BLaER1 treated with 17β-estradiol and CSF1 and Interleukin-3, amounts not matched to agents 10 nM and 100 nM (cell line): ENCODE results near the gene GPAT3.
"Not testable (repeated sequence)": the region's sequence is repeated elsewhere in the genome, so short reads cannot be mapped to it uniquely, and the experiment has no call there.

ENCODE experiments used
- H3K27ac ChIP-seq, 11 experiments: shearing (Covaris generic); formaldehyde crosslinking; 2 replicates each; pipeline ENCODE4 v1.8.1; 2022
- H3K27me3 ChIP-seq, 11 experiments: shearing (Covaris generic); formaldehyde crosslinking; 2 replicates each; pipeline ENCODE4 v1.8.1; 2022
- H3K36me3 ChIP-seq, 11 experiments: shearing (Covaris generic); formaldehyde crosslinking; 2 replicates each; pipeline ENCODE4 v1.8.1; 2022
- H3K4me1 ChIP-seq, 10 experiments: shearing (Covaris generic); formaldehyde crosslinking; 2 replicates each; pipeline ENCODE4 v1.8.1; 2022
- H3K4me2 ChIP-seq, 11 experiments: shearing (Covaris generic); formaldehyde crosslinking; 2 replicates each; pipeline ENCODE4 v1.8.1; 2022
- H3K4me3 ChIP-seq, 10 experiments: shearing (Covaris generic); formaldehyde crosslinking; 2 replicates each; pipeline ENCODE4 v1.8.1; 2022
- H3K9ac ChIP-seq, 11 experiments: shearing (Covaris generic); formaldehyde crosslinking; 2 replicates each; pipeline ENCODE4 v1.8.1; 2022
- H3K9me3 ChIP-seq, 11 experiments: shearing (Covaris generic); formaldehyde crosslinking; replicated peaks in 1 of 11; 2 replicates each; pipeline ENCODE4 v1.8.1; 2022
- H4K20me1 ChIP-seq, 11 experiments: shearing (Covaris generic); formaldehyde crosslinking; 2 replicates each; pipeline ENCODE4 v1.8.1; 2022
- Cebpa-rat ChIP-seq, 11 experiments: shearing (Covaris generic); IDR thresholded peaks; 2 replicates each; pipeline ENCODE4 v1.8.1; 2022

GPAT3 gene

DNA sequence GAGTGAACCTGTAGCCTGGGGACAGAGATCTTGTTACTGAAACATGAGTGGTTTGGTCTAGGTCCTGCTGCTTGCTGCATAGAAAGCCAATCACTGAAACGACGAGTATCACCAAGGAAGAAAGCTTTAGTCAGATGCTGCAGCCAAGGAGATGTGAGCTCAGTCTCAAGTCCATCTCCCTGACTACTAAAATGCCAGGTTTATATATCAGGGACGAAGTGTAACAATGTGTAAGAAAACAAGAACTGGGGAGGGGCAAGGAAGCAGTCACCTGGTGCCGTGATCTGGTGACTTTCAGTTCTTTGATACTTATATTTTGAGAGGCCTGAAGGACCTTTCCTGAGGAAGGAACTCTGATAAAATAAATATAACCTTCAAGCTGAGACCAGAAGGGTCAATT, 31.4 kb upstream of the GPAT3 start:
- no peak overlapping the region for H3K27ac ChIP-seq
- peaks cover 0 to 16% (median 0%) of the 10 kb centered on the region in 11 experiments; a peak in 2 of 22 replicates for H3K9me3 ChIP-seq
- peaks cover 0 to 11% (median 5%) of the 10 kb centered on the region in 10 experiments; a peak in 8 of 20 replicates for H3K4me1 ChIP-seq
- H3K36me3 ChIP-seq, result no peaks in the 10 kb centered on the region
- TF ChIP-seq Cebpa-rat (IDR thresholded peaks at IDR 0.05), result no peak
- no peak overlapping the region for H3K9ac ChIP-seq
- H3K4me3 ChIP-seq, result no peak overlapping the region
- H3K27me3 ChIP-seq, result no peaks in the 10 kb centered on the region
- H3K4me2 ChIP-seq, result peak overlapping the region in 3 of 11 experiments; percentile 3 to 8 (median 6); a peak in 1 of 22 replicates
- no peaks in the 10 kb centered on the region for H4K20me1 ChIP-seq

DNA sequence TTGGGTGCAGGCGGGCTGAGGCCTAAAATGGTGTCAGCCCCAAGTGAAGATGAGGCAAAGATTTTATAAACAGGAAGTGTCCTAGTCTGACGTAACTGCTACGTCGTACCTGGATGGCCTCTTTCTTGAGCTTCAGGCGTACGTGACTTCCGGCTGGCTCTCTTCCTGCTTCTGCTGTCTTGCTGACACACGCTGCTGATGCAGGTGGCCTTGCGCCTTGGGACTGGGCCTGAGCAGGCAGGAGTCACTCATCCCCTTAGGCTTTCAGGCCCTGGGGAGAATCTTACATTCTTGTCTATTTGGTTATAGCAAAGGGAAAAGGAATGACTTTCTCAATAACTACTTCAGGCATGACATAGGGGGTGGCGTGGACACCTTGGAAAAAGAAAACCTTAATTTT, 30.9 kb upstream of the GPAT3 start:
- Histone ChIP-seq H3K4me1 (peaks cover 0 to 11% (median 5%) of the 10 kb centered on the region in 10 experiments; a peak in 8 of 20 replicates), H3K9ac (no peak overlapping the region), H3K27me3 (no peaks in the 10 kb centered on the region), H3K4me2 (peak overlapping the region in 3 of 11 experiments; percentile 6 to 30 (median 8); a peak in 2 of 22 replicates), H3K36me3 (no peaks in the 10 kb centered on the region), H3K27ac (no peak overlapping the region), H3K9me3 (peaks cover 0 to 21% (median 0%) of the 10 kb centered on the region in 11 experiments; a peak in 3 of 22 replicates), H4K20me1 (no peaks in the 10 kb centered on the region), H3K4me3 (no peak overlapping the region)
- no peak for TF ChIP-seq Cebpa-rat (IDR thresholded peaks at IDR 0.05)

DNA sequence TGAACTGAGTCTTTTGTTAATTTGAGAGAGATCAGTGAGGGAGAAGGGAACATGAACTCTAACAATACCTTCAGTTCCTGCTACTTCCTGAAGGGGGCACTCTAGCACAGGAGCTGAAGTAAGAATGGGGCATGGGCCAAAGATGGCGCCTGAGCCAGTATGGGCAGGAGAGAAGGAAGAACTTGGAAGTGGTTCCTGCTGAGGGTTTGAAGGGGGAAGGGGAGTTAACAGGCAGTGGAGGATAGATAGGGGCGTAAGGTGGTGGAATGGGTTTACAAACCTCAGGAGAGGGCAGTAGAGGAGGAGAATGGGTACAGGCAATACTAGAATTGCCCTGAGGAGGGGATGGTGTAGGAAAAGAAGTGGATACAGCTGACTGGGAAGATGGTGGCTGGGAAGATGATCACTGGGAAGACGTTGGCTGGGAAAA, 26.7 kb upstream of the GPAT3 start:
- H3K4me3 ChIP-seq, H3K4me2 ChIP-seq, H3K27me3 ChIP-seq, H4K20me1 ChIP-seq, H3K4me1 ChIP-seq, H3K27ac ChIP-seq, H3K9ac ChIP-seq, H3K36me3 ChIP-seq: not testable (repeated sequence)
- H3K9me3 ChIP-seq, result peaks cover 0 to 22% (median 0%) of the 10 kb centered on the region in 11 experiments; a peak in 3 of 22 replicates

DNA sequence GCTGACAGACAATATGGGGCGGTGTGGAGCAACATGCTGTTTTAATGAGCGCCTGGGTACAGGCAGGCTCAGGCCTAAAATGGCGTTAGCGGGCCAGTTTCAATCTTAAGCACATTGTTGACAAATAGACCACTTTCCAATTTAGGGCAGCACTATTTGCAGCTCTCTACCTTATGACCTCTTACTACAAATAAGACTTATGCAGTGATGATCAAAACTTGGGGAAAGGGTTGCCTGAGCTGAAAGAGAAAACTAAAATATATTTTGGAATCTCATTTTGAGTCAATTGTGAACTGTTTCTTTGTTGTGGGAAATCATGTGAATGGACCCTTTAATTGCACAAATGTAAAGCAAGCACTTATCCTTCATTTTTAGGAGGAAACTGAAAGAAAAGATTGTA, 25.5 kb upstream of the GPAT3 start:
- Histone ChIP-seq H3K4me2 (no peak overlapping the region), H3K27me3 (no peaks in the 10 kb centered on the region), H3K9me3 (peaks cover 0 to 22% (median 0%) of the 10 kb centered on the region in 11 experiments; a peak in 3 of 22 replicates), H3K4me1 (no peaks in the 10 kb centered on the region), H3K36me3 (no peaks in the 10 kb centered on the region), H3K9ac (no peak overlapping the region), H4K20me1 (no peaks in the 10 kb centered on the region), H3K27ac (no peak overlapping the region), H3K4me3 (no peak overlapping the region)
- TF ChIP-seq Cebpa-rat (IDR thresholded peaks at IDR 0.05), result no peak

DNA sequence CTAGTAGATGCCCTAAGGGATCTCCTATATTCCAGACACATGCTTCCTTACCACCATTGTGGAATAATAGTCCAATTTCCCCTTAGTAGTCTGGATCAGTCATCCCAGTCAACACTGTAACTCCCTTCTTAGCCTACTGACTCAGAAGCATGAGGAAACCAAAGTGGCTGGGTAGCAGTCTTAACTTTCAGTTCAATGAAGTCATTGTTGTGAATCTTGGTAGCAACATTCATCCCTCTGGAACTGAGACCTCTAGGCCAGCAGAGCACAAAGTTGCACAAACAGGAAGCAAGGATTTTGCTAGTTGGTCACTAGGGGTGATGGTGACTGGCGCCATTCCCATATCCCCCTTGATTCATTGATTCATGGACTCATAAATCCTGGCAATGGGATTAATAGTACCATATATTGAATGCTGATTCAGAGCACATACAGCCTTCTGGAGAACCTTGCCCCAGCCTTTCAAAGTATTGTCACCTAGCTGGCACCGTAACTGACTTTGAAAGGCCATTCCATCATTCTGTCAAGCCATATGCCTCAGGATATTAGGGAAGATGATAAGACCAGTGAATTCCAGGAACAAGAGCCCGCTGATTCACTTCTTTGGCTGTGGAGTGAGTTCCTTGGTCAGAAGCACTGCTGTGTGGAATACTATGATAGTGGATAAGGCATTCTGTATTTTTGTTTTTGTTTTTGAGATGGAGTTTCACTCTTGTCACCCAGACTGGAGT, 19.7 kb upstream of the GPAT3 start:
- peaks cover 0 to 6% (median 0%) of the 10 kb centered on the region in 11 experiments; a peak in 2 of 22 replicates for H3K9me3 ChIP-seq
- H3K27ac ChIP-seq, result no peak overlapping the region
- no peak overlapping the region for H3K4me2 ChIP-seq
- H3K9ac ChIP-seq, result no peak overlapping the region
- H3K4me3 ChIP-seq, result no peak overlapping the region
- H3K27me3 ChIP-seq, result no peaks in the 10 kb centered on the region
- H3K36me3 ChIP-seq, result no peaks in the 10 kb centered on the region
- no peak for TF ChIP-seq Cebpa-rat (IDR thresholded peaks at IDR 0.05)
- no peaks in the 10 kb centered on the region for H4K20me1 ChIP-seq
- H3K4me1 ChIP-seq, result no peaks in the 10 kb centered on the region

DNA sequence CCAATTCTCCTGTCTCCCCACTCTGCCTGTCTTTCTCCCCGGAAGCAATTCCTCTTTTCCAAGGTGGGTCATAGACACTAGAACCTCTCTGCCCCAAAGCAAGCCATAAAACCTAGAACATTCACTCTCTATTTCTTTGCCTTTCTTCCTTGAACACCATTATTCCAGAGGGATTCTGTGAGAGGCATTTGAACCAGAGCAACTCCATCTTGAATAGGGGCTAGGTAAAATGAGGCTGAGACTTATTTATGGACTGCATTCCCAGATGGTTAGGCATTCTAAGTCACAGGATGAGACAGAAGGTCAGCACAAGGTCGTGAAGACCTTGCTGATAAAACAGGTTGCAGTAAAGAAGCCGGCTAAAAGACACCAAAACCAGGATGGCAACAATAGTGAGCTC, 13.7 kb upstream of the GPAT3 start:
- H3K27me3 ChIP-seq, result no peaks in the 10 kb centered on the region
- no peaks in the 10 kb centered on the region for H4K20me1 ChIP-seq
- no peak overlapping the region for H3K9ac ChIP-seq
- no peak overlapping the region for H3K4me2 ChIP-seq
- H3K27ac ChIP-seq, result no peak overlapping the region
- TF ChIP-seq Cebpa-rat (IDR thresholded peaks at IDR 0.05), result no peak
- H3K4me1 ChIP-seq, result no peaks in the 10 kb centered on the region
- no peaks in the 10 kb centered on the region; a peak in 1 of 22 replicates for H3K36me3 ChIP-seq
- no peak overlapping the region for H3K4me3 ChIP-seq
- peaks cover 14 to 31% (median 24%) of the 10 kb centered on the region in 11 experiments for H3K9me3 ChIP-seq

DNA sequence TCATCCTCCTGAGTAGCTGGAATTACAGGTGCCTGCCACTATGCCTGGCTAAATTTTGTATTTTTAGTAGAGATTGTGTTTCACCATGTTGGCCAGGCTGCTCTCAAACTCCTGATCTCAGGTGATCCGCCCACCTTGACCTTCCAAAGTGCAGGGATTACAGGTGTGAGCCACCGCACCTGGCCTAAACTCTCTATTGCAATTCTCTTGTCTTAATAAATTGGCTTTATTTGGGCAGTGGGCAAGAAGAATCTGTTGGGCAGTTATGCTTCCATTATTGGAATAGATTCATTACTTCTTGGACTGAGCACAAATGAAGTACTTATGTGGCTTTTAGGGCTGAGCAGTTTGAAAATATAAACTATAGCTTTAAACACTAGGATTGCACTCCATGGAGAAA, 8.2 kb upstream of the GPAT3 start:
- no peak for TF ChIP-seq Cebpa-rat (IDR thresholded peaks at IDR 0.05)
- H3K9me3 ChIP-seq, result peaks cover 18 to 43% (median 36%) of the 10 kb centered on the region in 11 experiments
- H3K4me3 ChIP-seq, result no peak overlapping the region
- no peaks in the 10 kb centered on the region for H3K4me1 ChIP-seq
- H3K4me2 ChIP-seq, result no peak overlapping the region
- no peak overlapping the region for H3K27ac ChIP-seq
- H3K9ac ChIP-seq, result no peak overlapping the region
- no peaks in the 10 kb centered on the region for H3K27me3 ChIP-seq
- no peaks in the 10 kb centered on the region for H4K20me1 ChIP-seq
- H3K36me3 ChIP-seq, result no peaks in the 10 kb centered on the region; a peak in 1 of 22 replicates

DNA sequence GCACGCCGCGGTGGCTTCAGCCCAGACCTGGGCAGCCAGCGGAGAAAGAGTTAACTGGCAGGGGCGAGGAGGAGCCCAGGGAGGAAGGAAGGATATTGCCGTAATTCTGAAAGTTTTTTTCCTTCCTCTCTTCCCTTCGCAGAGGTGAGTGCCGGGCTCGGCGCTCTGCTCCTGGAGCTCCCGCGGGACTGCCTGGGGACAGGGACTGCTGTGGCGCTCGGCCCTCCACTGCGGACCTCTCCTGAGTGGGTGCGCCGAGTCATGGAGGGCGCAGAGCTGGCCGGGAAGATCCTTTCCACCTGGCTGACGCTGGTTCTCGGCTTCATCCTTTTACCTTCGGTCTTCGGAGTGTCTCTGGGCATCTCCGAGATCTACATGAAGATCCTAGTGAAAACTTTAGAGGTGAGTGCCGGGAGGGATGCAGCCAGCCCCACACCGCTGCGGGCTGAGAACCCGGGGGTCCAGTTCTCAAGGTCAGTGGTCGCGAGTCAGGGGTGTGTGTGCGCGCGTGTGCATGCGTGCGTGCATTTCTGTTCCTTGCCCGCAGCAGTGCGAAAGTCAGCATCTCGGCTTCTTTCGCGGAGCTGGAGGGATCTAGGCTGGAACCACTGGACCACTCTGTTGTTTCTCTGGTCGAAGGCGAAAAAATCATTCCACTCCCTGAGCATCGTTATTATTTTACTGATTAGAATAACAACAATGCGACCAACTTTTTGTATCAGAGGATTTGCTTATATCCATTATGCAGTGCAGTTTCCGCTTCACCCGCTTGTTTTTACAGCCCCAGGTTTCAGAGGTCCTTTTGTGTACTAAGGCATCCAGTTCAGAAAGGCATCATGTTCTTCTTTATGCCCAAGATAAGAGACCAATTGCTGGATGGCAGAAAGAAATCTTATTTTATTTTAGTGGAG, 709 bp downstream of the GPAT3 start:
- peak overlapping the region; percentile 67 to 87 (median 78) for H3K9ac ChIP-seq
- no peaks in the 10 kb centered on the region for H3K9me3 ChIP-seq
- H3K4me2 ChIP-seq, result peak overlapping the region; percentile 87 to 98 (median 95)
- peak overlapping the region; percentile 55 to 85 (median 64) for H3K27ac ChIP-seq
- peaks cover 0 to 20% (median 0%) of the 10 kb centered on the region in 11 experiments; a peak in 3 of 22 replicates for H4K20me1 ChIP-seq
- H3K36me3 ChIP-seq, result peaks cover 0 to 22% (median 0%) of the 10 kb centered on the region in 11 experiments; a peak in 7 of 22 replicates
- H3K27me3 ChIP-seq, result peaks cover 6 to 42% (median 32%) of the 10 kb centered on the region in 11 experiments; a peak in 19 of 22 replicates
- peak overlapping the region; percentile 65 to 89 (median 74) for H3K4me3 ChIP-seq
- TF ChIP-seq Cebpa-rat (IDR thresholded peaks at IDR 0.05), result no peak; a peak in 2 of 22 replicates
- H3K4me1 ChIP-seq, result peaks cover 8 to 54% (median 28%) of the 10 kb centered on the region in 10 experiments

DNA sequence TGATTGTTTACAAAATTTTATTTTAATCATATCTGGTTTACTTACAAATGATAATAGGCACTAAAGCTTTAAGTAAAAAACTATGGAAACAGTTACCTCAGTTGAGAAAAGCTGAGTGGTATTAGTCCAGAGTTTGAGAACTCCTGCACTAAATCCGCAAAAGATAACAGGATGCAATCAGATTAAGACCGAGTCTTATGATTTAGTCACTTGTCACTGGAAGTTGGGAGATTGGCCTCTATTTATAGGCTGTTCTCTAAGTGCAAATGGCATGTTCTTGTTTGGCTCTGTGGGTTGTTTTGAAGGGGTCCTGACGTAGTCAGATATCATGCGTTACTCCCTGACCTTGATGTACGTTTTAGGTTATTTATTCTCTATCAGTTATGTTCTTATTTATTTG, 6.3 kb downstream of the GPAT3 start:
- Histone ChIP-seq H3K27ac (no peak overlapping the region), H3K27me3 (peaks cover 0 to 5% (median 0%) of the 10 kb centered on the region in 11 experiments; a peak in 7 of 22 replicates), H3K9me3 (no peaks in the 10 kb centered on the region), H3K4me1 (peaks cover 0 to 51% (median 9%) of the 10 kb centered on the region in 10 experiments; a peak in 9 of 20 replicates), H4K20me1 (peaks cover 0 to 20% (median 0%) of the 10 kb centered on the region in 11 experiments; a peak in 3 of 22 replicates), H3K4me3 (no peak overlapping the region), H3K4me2 (no peak overlapping the region), H3K36me3 (peaks cover 0 to 66% (median 0%) of the 10 kb centered on the region in 11 experiments; a peak in 9 of 22 replicates), H3K9ac (no peak overlapping the region)
- no peak for TF ChIP-seq Cebpa-rat (IDR thresholded peaks at IDR 0.05)
